ENCODE results near the gene LRMDA.

LRMDA gene

DNA sequence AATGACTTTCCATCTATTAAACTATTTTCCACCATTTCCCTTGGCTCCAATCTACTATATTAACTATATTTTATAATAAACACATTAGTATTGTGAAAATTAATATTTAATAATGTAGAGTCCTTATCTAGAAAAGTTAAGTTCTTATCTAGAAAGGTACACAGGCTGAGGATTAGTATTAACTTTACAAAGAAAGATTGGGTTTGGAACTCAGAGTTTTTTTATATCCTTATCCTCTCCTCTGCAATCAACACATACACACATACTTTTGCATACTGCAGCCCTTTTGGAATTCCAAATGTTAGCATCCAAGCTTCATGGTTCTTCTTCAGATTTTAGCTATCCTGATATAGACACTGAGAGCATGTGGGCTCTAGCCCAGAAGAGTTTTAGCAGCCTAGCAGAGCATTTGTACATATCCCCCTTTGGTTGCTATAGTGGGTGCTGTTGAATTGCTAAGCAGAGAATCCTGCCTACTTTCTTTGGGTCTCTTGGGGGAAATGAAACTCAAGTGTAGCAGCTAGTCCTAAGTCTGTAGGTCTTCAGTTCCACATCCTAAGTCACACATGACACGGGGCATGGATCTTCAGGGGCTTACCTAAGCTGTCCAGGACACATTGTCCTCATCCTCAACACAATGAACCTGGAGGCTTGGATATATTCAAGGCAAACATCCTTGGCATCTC lies 874.6 kb downstream of the LRMDA start:
- no peak for DNase-seq (ENCODE audit: low read depth)

DNA sequence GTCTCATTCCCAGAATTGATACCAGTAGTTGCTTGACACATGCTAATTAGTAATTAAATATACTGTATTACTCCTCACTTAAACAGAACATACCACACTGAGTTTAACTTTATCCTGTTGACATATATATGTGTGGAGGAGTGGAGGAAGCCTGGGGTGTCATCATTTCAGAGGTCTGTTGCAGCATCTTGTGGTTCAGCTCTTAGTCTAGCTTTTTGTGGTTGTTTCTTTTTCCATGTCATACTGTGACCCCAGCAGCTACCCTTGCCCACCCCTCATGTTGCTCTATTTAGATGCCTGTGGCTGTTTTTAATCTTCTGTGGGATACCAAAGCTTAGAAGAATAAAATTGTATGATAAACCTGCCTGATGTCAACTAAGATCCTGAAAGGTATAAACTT lies 875.4 kb downstream of the LRMDA start:
- DNase-seq (ENCODE audit: low read depth) = peak; percentile 75

DNA sequence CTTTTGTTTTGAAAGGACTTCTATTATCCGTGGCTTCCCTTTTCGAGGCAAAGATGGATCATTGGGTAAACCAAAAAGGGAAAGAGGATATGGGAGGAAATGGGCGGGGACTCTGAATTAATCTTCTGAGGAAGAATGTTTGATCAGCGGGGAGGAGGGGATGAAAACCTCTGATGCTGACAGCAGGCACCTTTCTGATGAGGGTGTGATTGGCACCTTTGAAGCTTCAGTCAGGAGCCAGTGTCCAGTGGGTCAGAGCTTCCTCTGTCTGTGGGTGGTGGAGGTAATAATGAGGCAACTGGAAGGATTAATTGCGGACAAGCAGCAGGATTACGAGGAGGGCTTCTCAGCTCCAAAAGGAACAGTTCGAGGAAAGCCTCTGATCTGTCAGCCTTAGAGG lies 877.6 kb downstream of the LRMDA start:
- DNase-seq (ENCODE audit: low read depth) = no peak

DNA sequence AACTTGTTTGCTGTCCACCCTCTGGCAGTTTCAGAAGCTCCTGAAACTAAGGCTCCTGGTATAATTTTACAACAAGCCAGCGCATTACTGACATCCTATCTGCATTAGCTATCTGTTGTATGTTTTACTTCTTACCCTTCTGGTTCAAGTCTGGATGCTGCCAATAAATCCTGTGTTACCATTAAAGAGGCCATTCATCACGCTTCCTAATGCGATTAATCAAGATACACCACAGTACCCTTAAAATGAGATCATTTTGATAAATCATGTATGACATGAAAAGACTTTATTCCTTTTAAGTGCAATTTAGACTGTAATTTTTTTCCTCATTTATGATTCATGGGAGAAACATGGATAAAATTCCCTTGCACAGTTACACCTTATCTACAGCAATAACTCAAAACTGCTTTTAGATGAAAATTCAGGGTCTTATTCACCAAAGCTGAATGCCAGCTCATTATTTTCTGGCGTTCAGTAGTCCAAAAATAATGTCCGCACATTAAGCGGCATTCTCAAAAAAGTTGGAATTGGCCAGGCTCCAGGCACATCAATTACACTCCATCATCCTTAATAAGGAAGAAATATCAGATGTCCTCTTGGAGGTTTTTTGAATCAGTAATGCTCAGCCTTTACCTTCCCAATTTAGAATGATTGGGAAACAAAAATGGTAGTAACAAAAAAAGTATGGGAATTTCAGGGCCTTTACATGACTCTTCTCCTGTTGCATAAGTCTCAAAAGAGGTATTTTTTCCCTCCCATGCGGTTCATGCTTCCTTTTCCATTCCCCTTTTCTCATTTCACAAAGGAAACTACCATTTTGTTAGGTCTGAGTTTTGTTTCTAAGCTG lies 878.5 kb downstream of the LRMDA start:
- peak; percentile 91 for DNase-seq (ENCODE audit: low read depth)

DNA sequence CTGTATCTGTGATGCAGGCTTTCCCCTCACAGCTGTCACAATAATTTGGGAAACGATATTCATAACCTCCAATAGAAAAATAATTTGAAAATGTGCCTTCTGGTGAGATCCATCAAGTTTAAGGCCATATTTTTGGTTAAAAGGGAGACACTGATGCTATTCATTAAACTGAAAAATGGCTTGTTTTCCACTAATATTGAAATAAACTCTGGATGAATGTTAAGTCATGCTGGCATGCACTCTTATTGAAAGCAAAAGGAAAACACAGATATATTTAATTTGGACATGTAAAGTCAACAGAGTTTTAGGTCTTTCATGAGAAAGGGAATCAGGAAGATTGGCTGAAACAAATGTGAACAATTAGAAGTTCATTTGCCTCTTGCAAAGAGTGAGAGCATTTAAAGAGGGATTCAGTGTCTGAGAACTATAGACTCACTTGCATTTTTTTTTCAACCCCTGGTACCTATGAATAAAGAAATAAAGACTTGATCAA lies 879.2 kb downstream of the LRMDA start:
- DNase-seq (ENCODE audit: low read depth) = no peak

DNA sequence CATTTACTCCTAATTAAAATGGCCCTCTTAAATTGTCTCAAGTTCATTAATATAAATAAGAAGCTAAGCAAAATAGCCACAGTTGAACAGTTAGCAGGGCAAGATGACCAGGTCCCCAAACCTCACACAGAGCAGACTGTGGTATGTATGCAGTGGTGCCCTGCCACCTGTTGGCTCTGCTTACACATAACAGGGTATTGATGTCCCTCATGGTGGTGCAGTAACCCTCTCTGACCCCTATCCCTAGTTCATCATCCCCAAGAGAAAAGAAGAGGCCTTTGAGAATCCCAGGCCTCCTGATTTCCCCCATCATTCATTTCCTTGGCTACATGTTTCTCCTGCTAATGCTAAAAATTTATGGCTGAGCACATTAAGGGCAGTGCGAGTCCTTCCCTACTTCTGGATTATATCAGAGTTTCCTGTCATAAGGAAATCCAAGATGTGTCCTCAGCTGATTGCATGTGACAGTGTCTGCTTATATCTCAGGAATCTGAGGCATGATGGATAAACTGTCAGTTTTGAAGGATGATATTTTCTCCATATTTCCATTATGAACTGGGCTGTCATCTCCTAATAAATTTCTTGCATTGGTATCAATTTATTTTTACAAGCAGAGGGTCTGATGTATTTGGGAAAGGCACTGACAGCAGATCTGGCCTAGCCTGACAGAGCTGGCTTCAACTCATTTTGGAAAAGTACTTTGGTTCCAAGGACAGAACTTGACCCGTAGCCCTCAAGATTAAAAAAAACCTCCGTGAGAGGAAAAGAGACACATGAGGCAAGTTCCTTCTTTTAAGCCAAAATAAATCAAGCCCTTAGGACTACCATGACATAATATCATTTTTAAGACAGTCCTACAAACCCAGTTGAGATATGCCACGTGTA lies 880.6 kb downstream of the LRMDA start:
- peak; percentile 49 for DNase-seq (ENCODE audit: low read depth)

DNA sequence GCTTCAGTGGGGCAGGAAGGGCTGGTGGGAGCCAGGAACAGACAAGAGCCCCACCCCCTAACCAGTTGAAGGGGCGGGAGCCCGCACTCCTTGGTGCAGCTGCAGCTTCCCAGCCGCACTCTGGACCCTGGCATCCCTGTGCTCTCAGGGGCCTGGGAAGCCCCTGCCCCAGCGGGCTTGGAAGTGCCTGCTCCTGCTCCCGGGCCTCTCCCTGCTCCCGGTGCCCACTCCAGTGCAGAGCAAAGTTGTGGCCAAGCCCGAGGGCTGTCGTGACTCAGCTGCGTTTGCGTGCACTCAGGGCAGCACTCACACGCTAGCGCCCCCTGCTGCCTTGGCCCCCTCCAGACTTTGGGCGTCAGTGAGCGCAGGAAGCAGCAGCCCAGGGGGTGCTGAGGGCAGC lies 883.8 kb downstream of the LRMDA start:
- DNase-seq (ENCODE audit: low read depth) = no peak

DNA sequence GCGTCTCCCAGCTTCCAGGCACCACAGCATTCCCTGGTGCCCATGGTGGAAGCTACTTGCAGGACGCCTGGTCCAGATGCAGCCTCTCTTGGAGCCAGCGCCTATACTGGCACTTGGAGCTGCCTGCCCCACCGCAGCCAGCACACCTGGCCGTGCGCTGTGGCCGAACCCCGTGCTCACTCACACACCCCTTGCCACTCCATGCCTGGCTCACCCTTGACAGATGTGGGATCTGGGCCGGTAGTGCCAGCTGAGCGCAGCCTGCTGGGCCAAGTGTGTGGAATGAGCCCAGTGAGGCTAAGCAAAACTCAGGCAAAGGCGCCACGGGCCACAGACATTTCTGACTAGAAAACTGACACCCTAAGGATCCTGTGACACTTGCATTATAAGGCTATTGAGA lies 884.8 kb downstream of the LRMDA start:
- no peak for DNase-seq (ENCODE audit: low read depth)

DNA sequence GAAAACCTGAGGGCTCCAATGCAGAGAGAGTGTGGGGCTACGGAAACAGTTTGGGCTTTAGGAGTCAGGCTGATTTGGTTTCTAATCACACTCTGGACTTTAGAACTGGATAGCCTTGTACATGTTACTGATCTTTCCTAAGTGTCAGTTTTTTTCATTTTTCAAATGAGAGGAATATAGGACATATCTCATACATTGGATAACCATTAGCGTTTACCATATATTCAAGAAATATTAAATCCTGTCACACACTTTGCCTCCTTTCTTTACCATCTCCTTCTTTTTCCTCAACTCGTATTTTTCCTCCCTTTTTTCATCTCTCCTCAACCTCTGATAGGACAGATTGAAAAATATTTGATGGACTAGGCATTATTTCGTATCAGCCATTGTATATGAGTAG lies 885.7 kb downstream of the LRMDA start:
- no peak for DNase-seq (ENCODE audit: low read depth)

DNA sequence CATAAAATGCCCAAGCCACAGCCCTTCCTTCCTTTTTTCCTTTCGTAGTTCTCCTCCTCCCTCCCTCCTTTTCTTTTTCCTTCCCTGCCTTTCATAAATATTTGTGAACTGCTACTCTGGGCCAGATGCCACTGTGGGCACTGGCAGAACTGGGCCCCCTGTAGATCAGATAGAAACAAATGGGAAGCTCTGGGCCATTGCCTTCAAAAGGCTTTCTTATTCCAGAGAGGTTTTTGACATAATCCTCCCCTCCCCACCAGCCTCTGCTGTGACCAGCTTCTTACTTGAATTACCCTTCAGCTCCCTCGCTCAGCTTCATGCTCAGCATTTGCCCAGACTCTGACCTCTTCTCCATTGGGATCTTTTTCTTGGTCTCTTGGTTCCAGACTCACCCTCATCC lies 886.8 kb downstream of the LRMDA start:
- no peak for DNase-seq (ENCODE audit: low read depth)

DNA sequence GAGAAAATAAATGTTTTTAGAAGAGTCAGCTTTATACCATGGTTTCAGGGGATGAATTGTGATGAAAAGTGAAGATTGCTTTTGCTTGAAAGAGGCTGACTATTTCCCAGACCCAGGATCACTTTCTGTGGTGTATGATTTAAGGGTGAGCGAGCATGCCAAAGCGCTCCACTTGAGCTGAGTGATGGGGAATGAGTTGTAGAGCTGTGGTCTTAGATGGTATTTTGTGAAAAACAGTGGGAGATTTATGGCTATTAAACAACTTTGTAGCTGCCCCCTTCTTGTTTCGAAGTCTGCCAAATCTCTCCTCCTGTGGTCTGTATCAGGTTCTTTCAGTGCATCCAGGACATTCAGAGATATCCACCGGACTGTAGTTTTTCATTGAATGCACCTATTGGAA lies 888.2 kb downstream of the LRMDA start:
- no peak for DNase-seq (ENCODE audit: low read depth)

DNA sequence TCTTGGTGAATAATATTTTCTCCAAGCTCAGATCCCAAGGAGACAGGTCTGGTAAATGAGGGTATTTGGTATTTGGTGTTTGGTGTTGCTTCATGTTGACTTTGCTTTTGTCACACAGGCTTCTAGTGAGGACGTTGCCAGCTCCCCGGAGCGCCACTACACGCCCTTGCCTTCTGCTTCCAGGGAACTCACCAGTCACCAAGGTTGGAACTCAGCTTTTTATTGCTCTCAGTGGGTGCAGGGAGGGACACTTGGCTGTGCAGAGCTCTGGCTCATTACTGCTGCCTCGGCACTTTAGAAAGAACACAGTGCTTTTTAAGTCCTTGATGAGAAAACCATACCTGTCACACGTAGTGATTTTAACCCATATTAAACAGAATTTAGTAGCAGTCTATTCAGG lies 892.9 kb downstream of the LRMDA start:
- no peak for DNase-seq (ENCODE audit: low read depth)

DNA sequence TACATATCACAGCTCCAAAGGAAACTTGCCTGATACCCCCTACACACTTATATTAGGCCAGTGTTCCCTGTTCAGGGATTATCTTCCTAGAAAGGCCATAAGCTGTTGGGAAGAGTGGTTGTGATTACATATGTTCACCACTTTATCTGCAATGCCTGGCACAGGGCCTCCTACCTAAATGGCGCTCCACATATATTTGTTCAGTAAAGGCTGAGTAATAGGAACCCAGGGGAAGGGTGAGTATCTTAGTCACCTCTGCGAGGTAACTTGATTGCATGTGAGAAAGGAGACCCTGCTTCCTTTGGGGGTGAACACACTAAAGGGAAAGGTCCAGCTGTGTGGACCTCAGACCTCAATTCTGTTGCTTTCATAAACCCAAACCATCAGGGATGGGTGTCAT lies 896.0 kb downstream of the LRMDA start:
- DNase-seq (ENCODE audit: low read depth) = no peak

DNA sequence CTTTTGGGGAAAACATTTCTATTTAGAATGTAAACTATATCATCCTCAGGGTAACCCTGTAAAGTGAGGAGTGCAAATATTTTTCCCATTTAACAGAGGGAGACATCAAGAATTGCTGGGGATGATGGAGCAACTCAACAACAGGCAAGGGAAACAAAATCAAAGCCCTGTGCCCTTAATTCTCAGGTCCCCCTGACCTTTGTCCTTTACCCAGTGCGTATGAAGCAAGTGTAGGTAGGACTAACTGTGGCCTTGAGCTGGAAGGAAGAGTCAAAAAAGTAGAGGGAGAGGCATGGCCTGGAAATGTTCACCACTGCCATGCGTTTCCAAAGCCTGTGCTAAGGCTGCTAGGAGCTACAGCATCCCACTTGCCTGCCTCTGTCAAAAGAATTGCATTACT lies 896.9 kb downstream of the LRMDA start:
- DNase-seq (ENCODE audit: low read depth) = no peak

DNA sequence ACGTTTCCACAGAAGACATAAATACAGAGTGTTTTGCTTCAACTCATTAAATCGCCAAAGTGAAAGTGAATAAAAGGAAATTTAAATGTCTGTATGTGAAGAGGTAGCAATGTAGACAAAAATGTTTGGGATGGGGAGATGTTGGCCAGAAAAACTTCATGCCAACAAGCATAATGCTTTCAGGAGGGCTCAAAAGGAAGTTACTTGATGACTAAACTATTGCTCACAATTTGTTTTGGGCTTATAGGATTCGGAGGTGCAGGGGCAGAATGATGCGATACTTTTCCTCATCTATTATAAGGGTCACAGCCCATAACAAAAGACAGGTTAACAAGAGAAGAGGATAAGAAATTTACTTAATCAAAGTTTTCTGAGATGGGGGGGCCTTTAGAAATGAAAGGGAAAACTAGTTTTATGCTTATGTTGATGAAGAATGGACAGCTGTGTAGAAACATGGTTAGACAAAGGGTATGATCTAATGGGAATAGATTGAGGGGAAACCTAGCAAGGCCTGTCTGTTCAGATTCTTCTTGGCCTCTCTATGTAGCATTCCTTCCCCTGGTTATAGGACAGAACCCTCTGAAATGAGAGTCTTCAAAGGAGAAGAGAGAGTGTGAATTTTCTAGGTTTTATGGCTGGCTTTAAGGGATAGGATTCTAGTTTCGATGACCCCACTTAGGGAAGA lies 898.6 kb downstream of the LRMDA start:
- DNase-seq (ENCODE audit: low read depth) = peak; percentile 62

DNA sequence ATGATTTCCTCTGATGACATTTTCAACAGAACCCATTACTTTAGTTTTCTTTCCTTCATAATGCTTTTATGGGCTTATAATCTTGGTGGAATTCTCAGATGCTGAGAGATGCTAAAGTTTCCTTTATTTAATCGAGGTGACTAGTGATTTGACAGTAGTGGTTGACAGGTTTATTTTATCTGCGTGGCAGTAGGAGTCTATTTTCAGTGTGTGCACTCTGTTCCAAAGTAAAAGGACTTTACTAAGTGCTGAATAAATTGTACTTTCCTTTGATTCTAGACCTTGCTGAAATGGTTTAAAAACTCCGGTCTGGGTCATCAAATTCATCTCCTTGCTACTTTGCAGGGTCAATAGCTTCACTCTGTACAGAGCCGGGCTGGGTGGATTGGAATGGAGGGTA lies 900.3 kb downstream of the LRMDA start:
- DNase-seq (ENCODE audit: low read depth) = no peak

DNA sequence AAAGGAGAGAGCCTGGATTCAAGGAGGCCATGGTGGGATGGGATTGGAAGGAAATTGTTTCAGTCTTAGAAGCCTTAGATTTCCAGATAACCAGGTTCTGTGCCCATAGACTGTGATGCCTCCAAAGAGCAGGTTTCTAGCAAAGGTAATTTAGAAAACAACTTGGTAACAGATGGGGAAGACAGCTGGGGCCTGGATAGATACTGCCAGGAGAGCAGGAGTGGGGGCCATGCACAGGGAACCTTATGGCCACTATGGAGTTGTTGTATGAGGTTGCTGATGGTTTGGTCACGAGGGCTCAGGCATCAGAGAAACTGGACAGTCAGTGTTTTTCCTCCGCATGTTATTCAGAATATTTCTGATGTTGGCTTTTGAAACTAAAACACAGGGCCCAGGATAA lies 901.9 kb downstream of the LRMDA start:
- no peak for DNase-seq (ENCODE audit: low read depth)

DNA sequence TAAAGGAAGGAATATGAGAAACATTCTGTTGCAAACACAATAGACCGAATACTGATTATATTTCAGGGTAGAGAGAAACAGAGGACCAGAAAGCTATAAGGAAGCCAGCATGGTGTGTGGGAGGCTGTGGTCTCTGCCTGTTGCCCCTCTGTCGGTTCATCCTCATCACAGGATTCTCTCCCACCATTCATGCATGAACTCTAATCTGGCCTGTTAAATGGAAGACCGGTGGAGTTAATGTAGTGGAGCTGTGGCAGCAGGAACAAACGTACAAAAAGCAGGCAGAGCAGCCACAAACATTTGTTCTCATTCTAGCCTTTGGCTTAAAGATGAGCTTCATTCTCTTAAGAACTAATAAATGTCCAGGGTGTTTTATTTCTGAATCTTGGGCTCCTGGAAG lies 902.4 kb downstream of the LRMDA start:
- DNase-seq (ENCODE audit: low read depth) = no peak

DNA sequence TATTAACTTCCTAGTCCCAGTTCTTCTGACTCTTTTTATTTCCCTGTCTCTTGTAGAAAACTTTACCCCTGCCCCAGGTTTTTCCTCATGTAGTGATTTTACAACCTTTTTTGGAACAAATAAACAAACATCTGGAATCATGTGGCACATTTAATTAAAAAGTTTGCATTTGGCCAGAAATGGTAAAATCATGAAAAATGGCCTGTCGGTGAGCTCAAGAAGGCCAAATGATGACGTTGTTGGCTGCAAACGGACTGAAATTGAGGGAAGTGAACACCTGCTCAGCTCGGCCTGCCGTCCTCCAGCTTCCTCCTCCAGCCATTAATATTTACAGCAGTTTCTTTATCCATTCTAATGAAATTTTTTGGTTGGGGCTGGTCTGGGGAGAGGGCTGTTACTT lies 902.8 kb downstream of the LRMDA start:
- DNase-seq (ENCODE audit: low read depth) = no peak

DNA sequence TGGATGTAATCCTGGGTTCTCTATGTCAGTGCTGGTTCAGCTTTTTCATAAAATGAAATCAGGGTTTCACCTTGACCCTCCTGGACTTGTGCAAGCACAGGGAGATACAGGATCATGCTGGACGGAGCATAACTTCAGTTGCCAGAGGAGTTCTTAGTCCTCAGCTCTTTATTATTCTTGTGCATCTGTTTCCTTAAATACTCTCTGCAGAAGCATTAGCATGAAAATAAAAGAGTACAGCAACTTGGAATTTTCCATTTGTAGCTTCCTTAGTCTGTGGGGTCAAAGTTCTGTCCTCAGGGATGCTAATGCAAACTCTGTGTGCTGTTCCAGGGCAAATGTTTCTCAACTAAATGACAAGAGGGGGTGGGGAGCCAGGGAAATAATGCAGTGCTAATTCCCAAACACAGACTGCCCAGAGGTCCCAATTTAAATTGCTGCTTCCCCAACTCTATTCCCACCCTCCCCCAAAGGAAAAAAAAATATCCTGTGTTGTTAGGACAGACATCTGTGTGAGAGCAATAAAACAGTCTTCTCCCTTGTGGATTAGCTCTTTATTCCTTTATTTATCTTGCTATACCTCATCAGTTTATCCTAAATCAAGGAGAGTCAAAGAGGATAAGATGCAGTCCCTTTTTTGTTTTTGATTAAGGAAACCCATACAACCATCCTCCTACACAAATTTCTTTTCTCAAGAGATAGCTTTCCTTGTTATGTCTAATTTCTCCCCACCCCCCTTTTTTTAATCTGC lies 905.0 kb downstream of the LRMDA start:
- DNase-seq (ENCODE audit: low read depth) = peak; percentile 77

DNA sequence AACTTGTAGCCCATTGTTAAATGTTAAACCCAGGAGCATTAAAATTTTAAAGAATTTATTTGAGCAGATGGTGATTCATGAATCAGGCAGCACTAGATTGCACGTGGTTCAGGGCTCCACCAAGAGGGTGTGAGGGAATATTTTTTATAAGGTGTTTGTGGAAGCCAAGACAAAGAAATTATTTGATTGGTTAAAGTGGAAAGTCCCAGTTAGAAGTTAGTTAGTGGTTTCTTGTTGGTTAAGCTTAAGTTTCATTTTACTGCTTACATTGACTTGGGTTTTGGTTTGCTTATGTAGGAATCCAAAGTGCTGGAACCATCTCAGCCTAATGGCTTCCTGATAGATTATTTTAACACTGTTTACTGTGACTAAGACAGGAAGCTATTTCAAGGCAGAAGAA lies 906.2 kb downstream of the LRMDA start:
- peak; percentile 87 for DNase-seq (ENCODE audit: low read depth)
